ENCODE measurements around the gene ABHD2.
"Not testable (repeated sequence)": the region's sequence is repeated elsewhere in the genome, so short reads cannot be mapped to it uniquely, and the experiment has no call there.

ABHD2 gene

DNA sequence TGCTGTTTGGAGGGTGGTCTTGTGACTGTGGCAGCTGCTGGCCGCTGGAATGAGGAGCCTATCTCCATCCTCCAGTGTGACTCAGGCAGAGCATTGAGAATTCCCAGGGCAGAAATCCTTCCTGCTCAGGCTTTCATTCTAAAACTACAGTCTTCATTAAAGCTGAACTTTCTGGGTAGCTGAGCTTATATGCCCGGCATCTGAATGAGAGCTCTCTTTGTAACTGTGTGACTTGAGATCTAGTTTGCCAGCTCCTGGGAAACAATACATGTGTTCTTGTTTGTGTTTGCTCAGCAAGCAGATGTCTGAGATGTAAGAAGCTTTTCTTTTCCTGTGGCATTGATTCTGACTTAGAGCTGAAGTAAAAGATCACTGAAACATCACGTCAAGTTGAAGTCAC lies 110.7 kb downstream of the ABHD2 start:
- DNase-seq, result no peak

DNA sequence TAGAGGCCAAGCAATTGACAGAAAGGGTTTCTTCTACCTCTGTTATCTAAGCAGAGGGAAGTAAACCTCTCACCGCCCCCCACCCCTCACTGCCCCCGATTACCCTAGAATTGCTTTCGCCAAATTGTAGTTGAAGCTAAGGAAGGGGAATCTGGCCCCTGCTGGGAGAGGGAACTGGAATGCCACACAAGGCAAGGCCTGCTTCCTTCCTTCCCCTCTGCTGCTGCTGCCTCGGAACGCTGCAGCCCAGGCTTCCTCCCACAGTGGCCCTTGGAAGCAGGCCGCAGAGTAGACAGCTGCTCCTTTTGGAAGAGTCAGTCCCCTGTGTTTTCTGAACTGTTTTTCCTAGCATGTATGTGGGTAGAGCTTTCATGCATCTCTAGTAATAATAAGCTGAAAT lies 111.5 kb downstream of the ABHD2 start:
- no peak for DNase-seq

- DNase-seq, result no peak
Measured at GRCh38 chr15:89200182-89200581, 111.9 kb downstream of the ABHD2 start.

DNA sequence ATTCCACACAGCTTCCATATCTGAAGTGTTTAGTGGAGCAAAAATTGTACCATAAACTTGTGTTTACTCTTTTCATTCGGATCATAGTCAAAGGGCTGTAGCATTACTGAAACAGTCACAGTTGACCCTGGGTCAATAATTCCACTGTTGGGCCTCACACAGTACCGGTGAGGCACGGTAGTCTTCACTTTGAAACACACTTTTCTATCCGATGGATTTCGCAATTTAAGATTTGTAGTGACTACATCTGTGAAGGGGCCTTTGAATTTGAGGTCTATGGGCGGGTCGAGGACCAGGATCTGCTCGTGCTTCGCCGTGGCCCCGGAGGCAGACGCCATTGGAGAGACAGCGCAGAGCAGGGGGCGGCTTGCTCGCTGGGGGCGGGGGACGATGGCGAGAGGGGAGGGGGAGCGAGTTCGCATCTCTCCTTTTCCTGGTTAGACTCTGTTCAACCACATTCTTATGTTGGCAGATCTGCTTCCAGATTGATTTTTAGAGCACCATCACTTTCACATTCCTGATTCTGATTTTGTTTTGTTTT lies 113.3 kb downstream of the ABHD2 start:
- DNase-seq, result no peak

- DNase-seq, result no peak
Measured at GRCh38 chr15:89203705-89204273, 115.5 kb downstream of the ABHD2 start.

DNA sequence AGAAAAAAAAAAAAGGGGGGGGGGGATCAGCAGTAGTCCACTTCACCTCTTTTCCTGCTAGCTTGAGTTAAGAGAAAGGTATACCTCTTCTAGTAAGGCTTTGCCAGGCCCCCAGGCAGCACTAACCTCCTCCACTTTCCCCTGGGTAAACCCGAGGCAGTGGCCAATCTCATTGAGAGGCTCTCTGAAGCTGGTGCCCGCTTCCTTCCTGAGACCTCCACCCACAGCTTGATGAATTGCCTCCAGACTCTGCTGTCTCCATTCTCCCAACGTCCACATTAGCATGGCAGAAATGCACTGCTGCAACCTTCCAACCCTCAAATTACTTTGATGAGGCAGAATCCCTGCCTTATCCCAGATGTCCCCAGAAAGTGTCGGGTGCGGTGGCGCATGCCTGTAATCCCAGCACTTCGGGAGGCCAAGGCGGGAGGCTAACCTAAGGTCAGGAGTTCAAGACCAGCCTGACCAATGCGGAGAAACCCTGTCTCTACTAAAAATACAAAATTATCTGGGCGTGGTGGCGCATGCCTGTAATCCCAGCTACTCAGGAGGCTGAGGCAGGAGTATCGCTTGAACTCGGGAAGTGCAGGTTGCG lies 117.8 kb downstream of the ABHD2 start:
- no peak for DNase-seq

DNA sequence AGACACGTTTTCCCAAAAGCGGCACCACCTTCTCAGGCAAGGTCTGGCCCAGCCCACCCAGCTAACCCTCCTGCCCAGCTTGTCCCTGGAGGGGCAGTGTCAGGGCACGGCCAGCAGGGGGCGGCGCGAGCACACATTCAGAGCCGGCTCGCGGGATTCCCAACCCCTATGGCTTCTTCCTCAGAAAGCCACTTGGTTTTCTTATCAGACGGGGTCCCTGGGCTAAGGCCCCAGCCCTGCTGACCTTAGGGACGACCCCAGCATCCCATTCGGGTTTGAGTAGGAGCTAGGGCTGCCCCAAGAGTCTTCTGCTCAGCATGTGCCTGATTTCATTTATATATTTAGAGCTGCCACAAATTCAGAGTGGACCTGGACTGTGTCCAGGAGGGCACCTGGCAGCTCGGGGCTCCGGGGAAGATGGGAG lies 118.7 kb downstream of the ABHD2 start:
- peak; percentile 45 for DNase-seq

DNA sequence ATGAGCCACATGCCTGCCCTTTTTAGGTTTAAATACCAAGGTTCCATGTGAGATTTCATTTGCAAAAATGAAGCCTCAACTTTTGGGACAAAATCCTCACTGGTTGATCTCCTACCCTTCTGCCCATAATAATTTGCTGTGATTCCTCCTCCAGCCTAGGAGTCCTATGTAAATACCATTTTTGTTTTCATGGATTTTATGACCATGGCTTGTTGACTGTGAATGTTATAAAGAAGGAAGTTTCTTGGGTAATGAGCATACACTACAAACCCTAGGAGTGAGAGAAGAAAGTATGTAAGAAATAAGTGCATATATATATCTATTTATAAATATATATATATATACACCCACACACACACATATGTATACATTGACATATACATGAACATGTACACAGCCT lies 120.0 kb downstream of the ABHD2 start:
- no peak for DNase-seq

DNA sequence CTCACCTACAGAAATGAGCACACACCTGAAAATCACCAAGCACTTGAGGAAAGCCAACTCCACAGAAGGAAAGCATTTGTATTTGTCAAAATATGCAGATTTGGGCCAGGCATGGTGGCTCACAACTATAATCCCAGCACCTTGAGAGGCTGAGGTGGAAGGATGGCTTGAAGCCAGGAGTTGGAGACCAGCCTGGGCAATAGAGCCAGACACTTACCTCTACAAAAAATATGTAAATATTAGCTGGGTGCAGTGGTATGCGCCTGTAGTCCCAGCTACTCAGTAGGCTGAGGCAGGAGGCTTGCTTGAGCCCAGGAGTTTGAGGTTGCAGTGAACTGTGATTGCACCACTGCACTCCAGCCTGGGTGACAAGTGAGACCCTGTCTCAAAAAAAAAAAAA lies 120.8 kb downstream of the ABHD2 start:
- DNase-seq, result no peak

- DNase-seq, result no peak
Measured at GRCh38 chr15:89211678-89212170, 123.5 kb downstream of the ABHD2 start.

DNA sequence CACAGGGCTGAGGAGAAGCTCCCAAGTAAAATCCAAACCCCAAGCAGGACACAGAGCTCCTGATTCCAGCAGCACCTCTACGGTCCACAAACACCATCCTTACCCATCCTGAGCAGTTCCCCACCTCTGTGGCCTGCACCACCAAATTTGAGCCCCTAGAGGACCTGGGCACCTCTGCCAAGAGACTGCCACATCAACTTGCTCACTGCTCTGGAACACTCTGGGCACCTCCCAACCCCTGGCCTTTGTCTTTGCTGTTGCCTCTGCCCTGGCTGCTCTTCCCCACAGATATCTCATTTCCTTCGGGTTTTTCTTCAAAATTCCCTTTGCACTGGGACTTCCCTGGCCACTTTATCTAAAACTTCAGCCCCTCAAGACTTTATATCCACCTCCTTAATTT lies 127.4 kb downstream of the ABHD2 start:
- no peak for DNase-seq

GRCh38 chr15:89217031-89217430 lies 128.8 kb downstream of the ABHD2 start:
- no peak for DNase-seq

- DNase-seq, result no peak
Measured at GRCh38 chr15:89217686-89218376, 129.6 kb downstream of the ABHD2 start.

DNA sequence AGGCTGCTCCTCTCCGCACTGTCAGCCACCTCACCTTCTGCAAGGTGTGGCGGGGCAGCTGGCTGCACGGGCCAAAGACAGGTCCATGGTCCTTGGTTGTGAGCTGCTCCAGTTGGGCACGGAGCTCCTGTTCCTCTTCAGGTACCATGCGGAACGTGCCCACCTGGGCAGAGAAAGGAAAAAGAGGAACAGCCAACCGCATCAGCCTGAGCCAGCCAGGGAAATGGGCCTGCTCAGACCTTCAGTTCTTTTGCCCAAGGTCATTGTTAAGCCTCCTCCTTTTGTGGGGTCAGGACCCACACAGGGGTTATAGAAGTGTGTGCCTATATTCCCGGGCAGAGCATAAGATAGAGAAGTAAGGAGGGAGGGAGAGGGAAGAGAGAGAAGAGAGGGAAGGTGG lies 130.3 kb downstream of the ABHD2 start:
- DNase-seq, result no peak

GRCh38 chr15:89221543-89221942 lies 133.3 kb downstream of the ABHD2 start, which contains the start of gene RLBP1:
RLBP1 (minus strand) TSS chr15:89221579; CDS start chr15:89218975, 2,604 bp downstream.
- no peak for DNase-seq

- no peak for DNase-seq
Measured at GRCh38 chr15:89225588-89225987, 137.3 kb downstream of the ABHD2 start.

DNA sequence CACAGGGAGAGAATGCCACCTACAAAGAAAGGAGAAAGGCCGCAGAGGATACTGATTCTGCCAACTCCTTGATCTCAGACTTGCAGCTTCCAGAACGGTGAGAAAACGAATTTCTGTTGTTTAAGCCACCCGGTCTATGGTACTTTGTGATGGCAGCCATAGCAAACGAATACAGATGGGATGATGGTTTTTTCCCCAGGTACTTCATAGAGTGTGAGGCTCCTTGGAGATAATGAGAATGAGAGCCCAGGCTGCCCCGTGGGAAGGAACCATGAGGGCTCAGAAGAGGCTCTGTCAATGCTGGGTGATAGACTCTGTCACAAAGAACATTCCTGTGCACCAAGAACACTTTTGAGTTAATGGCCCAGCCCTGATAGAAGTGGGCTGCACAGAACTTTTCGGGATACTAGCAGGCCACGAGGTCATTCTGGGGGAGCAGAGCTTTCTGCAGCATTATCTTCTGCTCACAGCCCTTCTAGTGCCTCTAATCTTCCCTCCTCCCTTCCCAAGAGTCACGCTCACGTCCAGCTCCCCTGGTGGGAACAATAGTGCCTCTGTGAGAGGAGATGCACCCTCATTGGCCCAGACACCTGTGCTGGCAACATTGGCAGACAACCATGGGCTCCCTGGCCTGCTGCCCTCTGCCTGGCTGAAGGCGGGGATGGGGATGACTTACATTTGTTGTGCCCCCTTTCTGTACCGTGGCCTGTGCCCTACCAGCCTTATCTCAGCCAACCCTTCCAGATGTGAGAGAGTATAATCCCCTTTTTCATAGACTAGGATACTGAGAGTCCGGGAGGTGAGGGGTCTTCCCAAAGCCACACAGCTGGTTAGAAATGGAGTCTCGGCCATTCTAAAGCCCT lies 138.3 kb downstream of the ABHD2 start:
- DNase-seq, result no peak

- DNase-seq, result no peak
Measured at GRCh38 chr15:89227425-89227824, 139.2 kb downstream of the ABHD2 start.

DNA sequence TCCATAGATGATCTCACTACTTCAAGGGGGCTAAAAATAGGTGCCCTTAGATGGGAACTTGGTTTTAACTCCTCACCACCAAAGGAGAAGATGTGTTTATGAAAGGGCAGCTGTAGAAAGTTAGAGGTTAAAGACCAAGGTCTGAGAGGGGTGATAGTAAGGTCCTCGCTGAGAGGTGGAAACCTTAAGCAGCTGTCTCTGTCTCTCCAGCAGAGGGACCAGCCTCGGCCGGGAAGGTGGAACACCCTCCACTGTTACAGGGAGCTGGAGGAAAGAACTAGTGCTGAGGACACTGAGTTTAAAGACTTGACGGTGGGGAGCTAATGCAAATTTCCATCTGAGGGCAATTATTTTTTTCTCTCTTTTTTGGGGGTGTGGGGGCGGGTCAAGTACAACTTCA lies 142.0 kb downstream of the ABHD2 start:
- no peak for DNase-seq

DNA sequence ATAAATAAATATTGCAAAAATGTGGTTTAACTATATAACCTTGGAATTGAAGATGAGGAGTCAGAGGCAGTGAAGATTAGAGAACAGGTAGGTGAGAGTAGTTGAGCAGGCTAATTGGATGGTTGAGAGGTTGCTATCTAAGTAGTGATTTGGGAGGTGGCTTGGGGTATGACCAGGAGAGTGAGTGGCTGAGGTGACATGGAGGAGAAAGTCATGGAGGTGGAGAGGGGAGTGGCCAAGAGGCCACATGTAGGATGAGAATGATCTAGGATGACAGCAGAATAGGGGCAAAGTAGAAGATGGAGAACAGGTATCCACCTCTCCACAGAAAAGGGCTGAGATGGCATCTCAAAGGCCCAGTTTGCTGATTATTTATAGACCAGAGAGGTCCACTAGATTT lies 143.6 kb downstream of the ABHD2 start:
- DNase-seq, result no peak

DNA sequence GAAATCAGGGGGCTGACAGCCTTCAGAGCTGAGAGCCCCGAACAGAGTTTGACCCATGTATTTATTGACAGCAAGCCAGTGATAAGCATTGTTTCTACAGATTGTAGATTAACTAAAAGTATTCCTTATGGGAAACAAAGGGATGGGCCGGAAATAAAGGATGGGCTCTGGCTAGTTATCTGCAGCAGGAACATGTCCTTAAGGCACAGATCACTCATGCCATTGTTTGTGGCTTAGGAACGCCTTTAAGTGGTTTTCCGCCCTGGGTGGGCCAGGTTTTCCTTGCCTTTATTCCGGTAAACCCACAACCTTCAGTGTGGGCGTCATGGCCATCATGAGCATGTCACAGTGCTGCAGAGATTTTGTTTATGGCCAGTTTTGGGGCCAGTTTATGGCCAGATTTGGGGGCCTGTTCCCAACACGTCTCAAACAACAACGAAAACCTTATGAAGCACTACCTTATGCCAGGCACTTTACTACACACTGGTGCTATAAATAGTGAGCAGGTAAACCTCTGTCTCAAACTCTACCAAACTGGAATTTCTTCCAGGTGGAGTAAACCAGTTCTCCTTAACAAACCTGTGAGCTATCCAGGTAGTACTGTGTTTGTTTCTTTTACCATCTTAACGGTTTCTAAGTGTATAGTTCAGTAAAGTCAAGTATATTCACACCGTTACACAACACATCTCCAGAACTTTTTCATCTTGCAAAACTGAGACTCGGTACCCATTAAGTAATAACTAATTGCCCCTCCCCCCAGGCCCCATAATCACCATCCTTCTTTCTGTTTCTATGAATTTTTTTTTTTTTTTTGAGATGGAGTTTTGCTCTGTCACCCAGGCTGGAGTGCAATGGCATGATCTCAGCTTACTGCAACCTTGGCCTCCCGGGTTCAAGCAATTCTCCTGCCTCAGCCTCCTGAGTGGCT lies 151.9 kb downstream of the ABHD2 start:
- DNase-seq, result not testable (repeated sequence)
